ENCODE measurements around the gene ELMOD3.

- TF ChIP-seq EZH2 (IDR thresholded peaks at IDR 0.05; ENCODE audit: low read depth) (no peak), CTCF (conservative IDR thresholded peaks at IDR 0.05) (no peak)
Measured at GRCh38 chr2:85427300-85427835, 72.8 kb downstream of the ELMOD3 start.
